ENCODE results near the gene RALGPS1.

DNA sequence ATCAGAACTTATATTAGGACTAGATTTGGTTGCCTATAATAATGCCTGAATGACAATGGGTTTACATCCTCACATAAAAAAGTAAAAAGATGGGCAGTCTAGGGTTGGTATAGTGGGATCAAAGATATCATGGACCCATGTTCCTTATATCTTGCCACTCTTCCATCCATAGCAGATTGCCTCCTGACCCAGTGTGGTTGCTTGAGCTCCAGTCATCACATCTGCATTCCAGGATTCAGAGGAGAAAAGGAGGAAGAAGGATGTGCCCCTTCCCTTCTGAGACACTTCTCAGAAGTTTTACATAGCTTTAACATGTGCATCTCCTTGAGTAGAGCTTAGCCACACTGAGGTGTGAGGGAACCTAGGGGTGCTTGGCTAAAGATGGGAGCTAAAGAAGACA is 22.9 kb downstream of the RALGPS1 start:
- no peak for TF ChIP-seq CTCF (conservative IDR thresholded peaks at IDR 0.05 in 1 of 2, IDR thresholded peaks at IDR 0.05 in 1 of 2; ENCODE audit: low read depth in 1 of 2, low read length in 2 of 2)
- TF ChIP-seq EZH2 (IDR thresholded peaks at IDR 0.05; ENCODE audit: low read length, missing control alignments): no peak

Data from fibroblast of lung (primary cell).